SK-N-SH (cell line): Measurements from ENCODE around the gene MRRF. TPM values are rescaled to one million over a fixed set of nuclear protein-coding genes. Genes with fewer than 3 reads are reported as not detected.

ENCODE experiments used
- CTCF ChIA-PET: fragments of 300-600, 350-600 bp; formaldehyde crosslinking; extraction: SDS; loops from one replicate; lab custom pipeline; 2021; lab: Yijun Ruan, JAX
- POLR2A ChIA-PET: fragments of 350-600 bp; sonication (Branson Sonifier 250); formaldehyde crosslinking; extraction: SDS; loops from one replicate; lab custom pipeline; 2020; ENCODE audit warnings: antibody characterized with exemption, inconsistent platforms; lab: Yijun Ruan, JAX
- DNase-seq: peaks from one replicate; pipeline ENCODE4 v3.0.0; 2012
- H2AFZ ChIP-seq: fragments of 200-600 bp; sonication (generic); 2 replicates; pipeline ENCODE4 v1.8.1; 2016; ENCODE audit warnings: antibody characterized with exemption, mild to moderate bottlenecking, low read depth
- H3F3A ChIP-seq: fragments of 200-600 bp; sonication (generic); replicated peaks from 2 replicates; pipeline ENCODE3; 2016; ENCODE audit warnings: antibody characterized with exemption, mild to moderate bottlenecking; ENCODE audit not compliant: insufficient read depth
- H3K27ac ChIP-seq, 2 experiments: fragments of 200-500 bp in 1 of 2; fragments of 200-600 bp in 1 of 2; sonication (Bioruptor generic) in 1 of 2; sonication (generic), shearing (Covaris generic) in 1 of 2; 2 replicates each; pipeline versions ENCODE4 v1.5.1 to v1.6.1; 2014 to 2016; ENCODE audit warnings: low read depth in 2 of 2, inconsistent platforms in 1 of 2, low read length in 1 of 2, mild to moderate bottlenecking in 1 of 2, mixed read lengths in 1 of 2
- H3K27me3 ChIP-seq: fragments of 200-600 bp; sonication (generic), shearing (Covaris generic); 2 replicates; pipeline ENCODE4 v1.6.1; 2016; ENCODE audit warnings: mixed run types; ENCODE audit not compliant: insufficient read depth
- H3K36me3 ChIP-seq, 2 experiments: fragments of 200-500 bp in 1 of 2; fragments of 200-600 bp in 1 of 2; sonication (Bioruptor generic) in 1 of 2; sonication (generic) in 1 of 2; replicated peaks in 1 of 2; 2 replicates each; pipeline versions ENCODE3 to v1.5.1; 2014 to 2016; ENCODE audit warnings: low read length in 1 of 2, mild to moderate bottlenecking in 1 of 2; ENCODE audit not compliant: insufficient read depth in 2 of 2, control insufficient read depth in 1 of 2
- H3K4me1 ChIP-seq, 2 experiments: fragments of 200-500 bp in 1 of 2; fragments of 200-600 bp in 1 of 2; sonication (Bioruptor generic) in 1 of 2; sonication (generic), shearing (Covaris generic) in 1 of 2; 2 replicates each; pipeline versions ENCODE4 v1.5.1 to v1.6.1; 2014 to 2016; ENCODE audit warnings: low read depth in 1 of 2, low read length in 1 of 2, mixed run types in 1 of 2; ENCODE audit not compliant: insufficient read depth in 2 of 2, control insufficient read depth in 1 of 2
- H3K4me2 ChIP-seq: fragments of 200-600 bp; sonication (generic), shearing (Covaris generic); 2 replicates; pipeline ENCODE4 v1.6.1; 2017; ENCODE audit warnings: mixed run types
- H3K4me3 ChIP-seq, 2 experiments: fragments of 200-500 bp in 1 of 2; fragments of 200-600 bp in 1 of 2; sonication (Bioruptor generic) in 1 of 2; sonication (generic), shearing (Covaris generic) in 1 of 2; 2 replicates each; pipeline versions ENCODE4 v1.5.1 to v1.8.1; 2014 to 2016; ENCODE audit warnings: low read depth in 2 of 2, inconsistent platforms in 1 of 2, low read length in 1 of 2, mild to moderate bottlenecking in 1 of 2, mixed read lengths in 1 of 2, moderate library complexity in 1 of 2
- H3K79me2 ChIP-seq: fragments of 200-600 bp; sonication (generic); 2 replicates; pipeline ENCODE4 v1.8.1; 2017; ENCODE audit warnings: mild to moderate bottlenecking; ENCODE audit not compliant: insufficient read depth
- H3K9ac ChIP-seq: fragments of 200-600 bp; sonication (generic); 2 replicates; pipeline ENCODE4 v1.6.1; 2017; ENCODE audit warnings: mixed run types
- H3K9me2 ChIP-seq: fragments of 200-600 bp; sonication (generic); 2 replicates; pipeline ENCODE4 v1.6.1; 2017; ENCODE audit warnings: mixed run types
- H3K9me3 ChIP-seq: fragments of 200-600 bp; sonication (generic); 2 replicates; pipeline ENCODE4 v1.6.1; 2017; ENCODE audit warnings: mixed run types, mild to moderate bottlenecking, moderate library complexity
- H4K20me1 ChIP-seq: fragments of 200-600 bp; sonication (generic); 2 replicates; pipeline ENCODE4 v1.6.1; 2017; ENCODE audit warnings: mild to moderate bottlenecking, mixed run types; ENCODE audit not compliant: insufficient read depth
- CHD2 ChIP-seq: fragments of 150-350 bp; IDR thresholded peaks from 2 replicates; pipeline ENCODE4 v1.6.1; 2018; ENCODE audit warnings: low read length; ENCODE audit not compliant: partially characterized antibody
- GABPA ChIP-seq: IDR thresholded peaks from 2 replicates; pipeline ENCODE4 v1.4.0; 2012; ENCODE audit warnings: low read depth, mild to moderate bottlenecking
- IRF3 ChIP-seq: fragments of 150-350 bp; IDR thresholded peaks from 2 replicates; pipeline ENCODE4 v1.6.1; 2016; ENCODE audit warnings: mild to moderate bottlenecking, low read depth, low read length
- PBX3 ChIP-seq: IDR thresholded peaks from 2 replicates; pipeline ENCODE4; 2012
- RAD21 ChIP-seq: IDR thresholded peaks from 2 replicates; pipeline ENCODE4 v1.6.1; 2012; ENCODE audit warnings: mild to moderate bottlenecking, low read length
- RCOR1 ChIP-seq: fragments of 150-350 bp; IDR thresholded peaks from 2 replicates; pipeline ENCODE4 v1.6.1; 2017; ENCODE audit warnings: antibody characterized with exemption, low read length
- REST ChIP-seq: IDR thresholded peaks from 2 replicates; pipeline ENCODE4 v1.6.1; 2012; ENCODE audit warnings: mild to moderate bottlenecking, low read depth, low read length, moderate library complexity
- RFX5 ChIP-seq: IDR thresholded peaks from 2 replicates; pipeline ENCODE4 v1.6.1; 2012; ENCODE audit warnings: mild to moderate bottlenecking, improper control_type of control experiment, low read length
- SIN3A ChIP-seq: IDR thresholded peaks from 2 replicates; pipeline ENCODE4 v1.6.1; 2012; ENCODE audit warnings: low read depth, mild to moderate bottlenecking, low read length, moderate library complexity, borderline replicate concordance
- TAF1 ChIP-seq: IDR thresholded peaks from 2 replicates; pipeline ENCODE4 v1.6.1; 2012; ENCODE audit warnings: low read depth, mild to moderate bottlenecking, low read length, moderate library complexity, borderline replicate concordance
- TCF12 ChIP-seq: IDR thresholded peaks from 2 replicates; pipeline ENCODE4 v1.4.0; 2012
- USF1 ChIP-seq: IDR thresholded peaks from 2 replicates; pipeline ENCODE4 v1.4.0; 2012; ENCODE audit warnings: low read depth, borderline replicate concordance
- WGBS: methylation state at CpG from one replicate; pipeline ENCODE4 v1.1.6; 2017; ENCODE audit warnings: low lambda C conversion rate; 5-methylcytosine and 5-hydroxymethylcytosine counted together
- polyA plus RNA-seq, 3 experiments: library from polyadenylated mRNA; depleted of rRNA; stranded (reverse); fragments of >200 nt; gene quantifications; 2 replicates each; pipeline ENCODE4 v1.2.3, GENCODE V29; 2012

Gene MRRF
- polyA plus RNA-seq, 1 of the 3 experiments (the other 2 are of a cell fraction): 35.1 TPM

GRCh38 chr9:122355336-122355875, 90.7 kb downstream of the MRRF start:
- no peaks in the 10 kb centered on the region for H3K27me3 ChIP-seq
- no peak overlapping the region for H2AFZ ChIP-seq
- H3K9me2 ChIP-seq: no peaks in the 10 kb centered on the region
- no peak overlapping the region for H3K4me3 ChIP-seq
- CTCF ChIA-PET: interaction anchor here (1.1 to 21.3 kb wide), 5 partner anchors 110 to 256 kb away, joined by 3 to 528 read pairs (median 7); no protein-coding TSS in a partner anchor
- H3F3A ChIP-seq: no peaks in the 10 kb centered on the region
- no peaks in the 10 kb centered on the region for H3K36me3 ChIP-seq
- no peak overlapping the region for H3K27ac ChIP-seq
- POLR2A ChIA-PET: no interaction called here
- no peak overlapping the region for H3K9ac ChIP-seq
- no peak overlapping the region for H3K4me2 ChIP-seq
- no peak for DNase-seq
- no peaks in the 10 kb centered on the region for H4K20me1 ChIP-seq
- H3K4me1 ChIP-seq: peaks cover 0 to 4% of the 10 kb centered on the region in 2 experiments; a peak in 1 of 4 replicates
- WGBS: 67% methylated on average over 2 of the region's 4 CpGs
- H3K9me3 ChIP-seq: no peaks in the 10 kb centered on the region
- TF ChIP-seq RCOR1 (no peak), IRF3 (no peak), TAF1 (no peak), USF1 (no peak), RFX5 (no peak), SIN3A (no peak), PBX3 (no peak), CHD2 (no peak), GABPA (no peak), RAD21 (no peak), TCF12 (no peak), REST (no peak)
- H3K79me2 ChIP-seq: no peaks in the 10 kb centered on the region
